ENCODE data around the gene METTL16.

- TF ChIP-seq EZH2 (IDR thresholded peaks at IDR 0.05; ENCODE audit: borderline replicate concordance, insufficient read depth, low read depth, low read length, poor library complexity, severe bottlenecking) (no peak), CTCF (IDR thresholded peaks at IDR 0.05) (no peak)
Observed at GRCh38 chr17:2372681-2373080, 139.0 kb downstream of the METTL16 start.

Measured in B cell (primary cell).